Activated T-cell treated with anti-CD3 and anti-CD28 coated beads for 1 hour (primary cell): Measurements from ENCODE around the gene AGBL3.

Experiments used
- DNase-seq: peaks from one replicate; pipeline ENCODE4 v3.0.0-alpha.2; 2020; ENCODE audit warnings: low read depth

AGBL3 gene

DNA sequence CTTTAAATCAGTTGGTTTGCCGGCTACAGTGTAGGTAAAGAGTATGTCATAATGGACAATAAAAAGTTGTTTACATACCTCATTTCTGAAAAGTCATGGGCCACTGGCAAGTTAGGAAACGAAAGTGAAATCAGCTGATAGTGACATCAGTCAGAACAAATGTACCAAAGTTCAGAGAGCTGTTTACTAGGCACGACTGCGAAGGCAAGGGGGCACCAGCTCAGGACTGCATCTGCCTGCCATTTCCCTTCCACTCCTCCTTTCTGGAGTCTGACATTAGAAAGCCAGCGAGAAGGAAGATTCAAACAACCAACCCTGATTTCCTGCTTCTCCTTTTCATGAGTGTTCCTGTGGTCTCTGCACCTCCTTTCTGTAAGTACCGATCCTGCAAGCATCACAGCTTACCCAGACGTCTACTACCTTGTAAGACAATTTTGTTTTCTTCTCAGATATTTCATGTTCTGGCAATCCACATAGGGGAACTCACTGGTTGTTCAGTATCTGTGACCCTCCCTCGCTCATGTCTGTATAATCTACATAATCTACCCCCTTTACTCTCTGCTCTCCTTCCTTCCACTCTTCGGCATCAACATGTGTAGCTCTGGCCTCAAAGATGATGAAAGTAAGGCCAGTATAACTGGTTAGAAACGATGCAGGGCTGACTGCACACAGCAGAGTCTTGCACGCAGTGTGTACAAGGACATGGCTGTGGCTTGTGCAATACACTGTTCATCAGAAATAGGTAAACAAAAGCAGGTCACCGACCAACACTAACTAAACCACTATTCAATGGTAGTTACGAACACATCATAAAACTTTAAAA is 161.8 kb downstream of the AGBL3 start, which contains the start of gene TMEM140:
Gene TMEM140 (plus strand): TSS at position 174 of the 823 bp plus-strand sequence. CDS start 16,370 bp downstream, outside the sequence.
- no peak for DNase-seq

DNA sequence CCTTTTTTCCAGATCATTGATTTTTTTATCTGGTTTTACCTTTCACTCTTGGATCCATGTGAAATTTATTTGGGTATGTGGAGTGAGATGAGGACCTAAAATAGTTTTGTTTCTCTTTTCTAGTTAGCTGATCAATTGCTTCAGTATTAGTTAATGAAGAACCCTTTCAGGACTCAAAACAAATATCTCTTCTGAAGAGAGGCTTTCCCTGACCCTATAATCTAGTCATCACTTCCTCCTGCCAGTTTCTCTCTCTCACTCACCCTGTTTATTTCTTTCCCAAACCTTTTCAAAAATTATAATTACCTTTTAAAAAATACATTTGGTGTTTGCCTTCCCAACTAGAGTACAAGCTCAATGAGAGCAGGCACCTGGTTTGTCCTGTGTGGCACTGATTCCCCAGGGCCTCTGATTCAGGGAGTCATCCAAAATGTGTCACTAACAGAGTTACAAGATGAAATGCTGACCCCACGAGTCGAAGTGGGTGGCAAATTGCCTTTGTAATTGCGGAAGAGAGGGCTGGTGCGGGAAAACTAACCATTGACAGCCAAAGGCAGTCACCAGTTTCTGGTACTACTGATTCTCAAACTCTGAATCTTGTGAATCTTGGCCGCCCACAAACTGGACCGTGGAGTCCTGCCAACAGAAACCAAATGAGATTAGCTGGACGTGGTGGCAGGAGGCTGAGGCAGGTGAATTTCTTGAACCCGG is 163.9 kb downstream of the AGBL3 start:
- no peak for DNase-seq

DNA sequence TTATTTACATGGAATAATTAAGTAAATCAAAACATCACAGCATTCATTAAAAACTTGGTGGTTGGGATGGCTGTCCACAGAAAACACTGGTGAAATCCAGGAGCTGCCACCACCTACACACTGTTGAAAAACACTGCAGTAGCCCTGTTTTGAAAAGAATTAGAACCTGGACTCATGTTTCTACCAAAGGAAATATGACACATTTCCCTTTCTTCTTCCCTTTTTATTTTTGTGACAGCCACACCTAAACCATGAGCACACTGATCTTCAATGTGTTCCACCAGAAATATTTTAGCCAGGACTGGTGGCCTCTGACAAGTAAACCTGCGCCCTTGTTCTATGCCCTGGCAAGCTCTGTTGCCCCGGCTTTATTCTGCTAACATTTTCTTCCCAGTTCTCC is 164.8 kb downstream of the AGBL3 start:
- no peak for DNase-seq

DNA sequence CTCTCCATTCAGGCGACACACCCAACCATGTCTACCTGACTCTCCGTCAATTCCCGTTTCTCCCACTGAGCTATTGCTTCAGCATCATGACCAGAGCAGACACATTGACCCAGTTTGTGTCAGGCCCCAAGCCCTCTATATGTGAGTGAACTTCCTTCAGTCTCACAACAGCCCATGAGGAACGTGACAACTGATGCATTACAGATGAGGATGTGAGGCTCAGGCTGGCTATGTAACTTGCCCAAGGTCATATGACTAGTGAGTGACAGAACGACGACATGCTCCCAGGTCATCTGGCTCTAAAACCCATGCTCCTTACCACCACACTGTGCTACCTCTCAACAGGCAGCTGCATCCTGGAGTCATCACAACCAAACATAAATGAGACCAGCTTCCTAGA is 165.2 kb downstream of the AGBL3 start:
- DNase-seq = no peak

DNA sequence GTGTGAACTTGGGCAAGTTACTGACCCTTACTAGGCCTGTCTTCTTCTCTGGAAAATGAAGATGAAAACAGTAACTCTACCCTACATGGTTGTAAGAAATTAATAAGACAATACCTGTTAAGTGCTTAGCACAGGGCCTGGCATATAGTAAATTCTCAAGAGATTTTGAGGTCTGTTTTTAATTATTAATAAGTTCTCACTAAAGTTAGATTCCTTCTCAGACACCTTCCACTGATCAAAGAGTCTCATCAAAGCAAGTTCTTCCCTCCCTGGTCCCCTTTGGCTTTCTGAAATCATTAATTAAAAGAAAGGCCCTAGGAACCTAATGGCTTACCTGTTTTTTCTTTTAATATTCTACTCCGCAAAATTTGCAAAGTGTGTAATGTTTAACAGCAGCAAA is 166.1 kb downstream of the AGBL3 start:
- no peak for DNase-seq

DNA sequence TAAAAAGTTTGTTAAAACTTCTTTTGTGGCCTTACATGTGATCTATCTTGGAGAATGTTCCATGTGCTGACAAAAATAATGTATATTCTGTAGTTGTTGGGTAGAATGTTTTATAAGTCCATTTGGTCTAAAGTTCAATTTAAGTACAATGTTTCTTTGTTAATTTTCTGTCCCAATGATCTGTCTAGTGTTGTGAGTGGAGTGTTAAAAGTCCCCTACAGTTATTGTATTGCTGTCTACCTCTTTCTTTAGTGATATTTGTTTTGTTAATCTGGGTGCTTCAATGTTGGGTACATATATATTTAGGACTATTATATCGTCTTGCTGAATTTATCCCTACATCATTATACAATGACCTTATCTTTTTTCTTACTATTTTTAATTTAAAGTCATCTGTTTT is 168.4 kb downstream of the AGBL3 start:
- no peak for DNase-seq

DNA sequence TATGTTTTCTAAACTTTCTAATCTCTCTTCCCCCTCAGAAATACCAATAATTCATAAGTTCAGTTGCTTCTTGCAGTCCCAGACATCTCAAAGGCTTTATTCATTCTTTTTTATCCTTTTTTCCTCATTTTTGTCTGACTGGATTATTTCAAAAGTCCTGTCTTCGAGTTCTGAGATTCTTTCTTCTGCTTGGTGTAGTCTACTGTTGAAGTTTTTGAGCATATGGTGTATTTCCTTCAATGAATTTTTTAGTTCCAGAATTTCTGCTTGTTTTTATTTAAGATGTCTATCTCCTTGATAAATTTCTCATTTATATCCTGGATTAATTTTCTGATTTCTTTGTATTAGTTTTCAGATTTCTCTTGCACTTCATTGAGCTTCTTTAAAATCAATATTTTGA is 170.0 kb downstream of the AGBL3 start:
- DNase-seq = no peak

DNA sequence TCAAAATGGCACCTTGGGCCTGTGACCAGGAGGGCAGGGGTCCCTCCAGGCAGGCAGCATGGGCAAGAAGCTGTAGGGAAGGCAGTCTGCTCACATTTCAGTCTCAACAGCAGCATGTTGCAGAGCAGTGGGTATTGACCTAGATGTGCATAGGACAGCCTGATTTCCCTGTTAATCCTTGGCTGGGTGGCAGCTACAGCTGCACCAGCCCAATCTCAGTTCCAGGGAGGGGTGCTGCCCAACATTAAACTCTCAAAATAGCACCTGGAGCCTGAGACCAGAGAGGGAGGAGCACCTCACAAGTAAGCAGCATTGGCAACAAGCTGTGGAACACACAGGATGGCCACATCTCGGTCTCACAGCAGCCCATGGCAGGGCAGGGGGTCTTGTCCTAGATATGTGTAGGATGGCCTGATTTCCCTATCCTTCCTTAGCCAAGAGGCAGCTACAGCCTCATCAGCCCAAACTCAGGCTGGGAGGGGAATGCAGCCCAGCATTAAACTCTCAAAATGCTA is 171.9 kb downstream of the AGBL3 start:
- no peak for DNase-seq

DNA sequence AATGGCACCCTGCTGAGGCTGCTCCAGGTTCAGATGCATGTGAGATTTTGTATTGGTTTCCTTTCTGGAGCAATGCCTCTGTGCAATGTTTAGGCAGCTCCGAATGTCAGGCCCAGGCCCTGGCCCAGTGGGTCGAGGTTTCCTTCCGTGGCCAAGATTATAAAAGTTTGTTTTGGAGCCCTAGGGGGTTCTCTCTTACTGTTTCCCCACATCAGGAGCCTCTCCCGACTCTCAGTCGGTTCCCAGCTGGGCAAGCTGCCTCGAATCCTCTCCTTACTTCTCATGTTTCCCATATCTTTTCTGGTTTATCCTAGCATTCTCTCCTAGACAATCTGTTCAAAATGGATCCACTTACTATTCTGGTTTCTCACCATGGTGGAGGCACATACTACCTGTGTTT is 172.6 kb downstream of the AGBL3 start:
- no peak for DNase-seq

DNA sequence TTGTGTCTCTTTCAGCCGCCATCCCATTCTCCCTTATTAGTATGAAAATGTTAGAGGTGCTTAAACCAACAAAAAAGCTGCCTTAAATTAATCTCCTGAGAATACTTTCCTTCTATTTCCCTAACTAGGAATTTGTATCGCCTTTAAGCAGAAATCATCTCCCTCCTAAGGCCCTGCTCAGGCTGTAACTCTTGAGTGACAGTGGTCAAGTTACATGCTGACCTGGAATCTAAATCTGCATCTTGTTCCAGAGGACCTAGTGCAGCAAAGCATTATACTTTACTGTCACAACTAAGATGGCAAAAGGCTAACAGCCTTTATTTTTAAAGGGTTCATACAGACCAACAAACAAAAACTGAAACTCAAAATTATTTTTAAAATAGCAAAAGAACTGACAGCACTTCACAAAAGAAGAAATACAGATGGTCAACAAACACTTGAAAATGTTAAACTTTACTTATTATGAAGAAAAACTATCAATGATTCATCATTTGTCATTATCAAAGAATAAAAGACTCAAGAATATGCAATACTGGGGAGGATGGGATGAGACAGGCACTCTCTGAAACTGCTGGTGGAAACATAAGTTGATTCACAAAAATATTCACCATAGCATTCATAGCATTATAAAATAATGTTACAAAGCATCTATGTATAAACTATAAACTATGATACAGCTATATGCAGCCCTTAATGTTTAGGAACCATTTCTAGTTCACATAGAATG is 173.2 kb downstream of the AGBL3 start:
- DNase-seq = no peak

DNA sequence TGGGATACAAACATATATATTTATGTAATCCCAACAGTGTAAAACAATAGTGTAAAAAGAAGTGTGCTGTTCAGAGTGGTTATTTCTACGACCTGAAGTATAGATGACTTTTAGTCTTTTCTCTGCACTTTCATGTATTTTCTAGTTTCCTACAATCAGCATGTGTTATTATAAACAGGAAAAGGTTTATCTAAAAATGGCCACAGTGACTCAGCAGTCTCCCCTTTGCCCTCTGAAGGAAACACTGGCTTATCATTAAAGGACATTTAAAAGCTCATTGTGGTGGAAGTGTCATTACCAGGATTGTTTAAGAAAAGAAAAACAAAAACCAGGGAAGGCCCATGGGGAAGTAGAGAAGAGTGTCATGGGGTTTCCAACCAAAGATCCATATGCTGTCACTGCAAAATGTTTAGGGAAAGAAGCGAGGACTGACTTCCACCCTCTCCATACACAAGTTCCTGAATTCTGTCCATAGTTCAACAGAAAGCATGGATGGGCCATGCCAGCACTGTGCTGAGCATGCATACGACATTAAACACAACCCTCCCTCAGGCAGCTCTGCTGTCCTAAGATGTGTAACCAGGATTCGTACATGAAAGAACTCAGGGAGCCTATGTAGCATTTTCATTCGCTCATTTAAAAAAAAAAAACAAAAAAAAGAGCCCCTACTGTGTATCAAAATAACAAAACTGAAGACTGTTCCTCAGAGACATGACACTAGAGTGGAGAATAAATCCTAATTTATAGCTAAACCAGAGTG is 174.0 kb downstream of the AGBL3 start:
- DNase-seq = no peak

DNA sequence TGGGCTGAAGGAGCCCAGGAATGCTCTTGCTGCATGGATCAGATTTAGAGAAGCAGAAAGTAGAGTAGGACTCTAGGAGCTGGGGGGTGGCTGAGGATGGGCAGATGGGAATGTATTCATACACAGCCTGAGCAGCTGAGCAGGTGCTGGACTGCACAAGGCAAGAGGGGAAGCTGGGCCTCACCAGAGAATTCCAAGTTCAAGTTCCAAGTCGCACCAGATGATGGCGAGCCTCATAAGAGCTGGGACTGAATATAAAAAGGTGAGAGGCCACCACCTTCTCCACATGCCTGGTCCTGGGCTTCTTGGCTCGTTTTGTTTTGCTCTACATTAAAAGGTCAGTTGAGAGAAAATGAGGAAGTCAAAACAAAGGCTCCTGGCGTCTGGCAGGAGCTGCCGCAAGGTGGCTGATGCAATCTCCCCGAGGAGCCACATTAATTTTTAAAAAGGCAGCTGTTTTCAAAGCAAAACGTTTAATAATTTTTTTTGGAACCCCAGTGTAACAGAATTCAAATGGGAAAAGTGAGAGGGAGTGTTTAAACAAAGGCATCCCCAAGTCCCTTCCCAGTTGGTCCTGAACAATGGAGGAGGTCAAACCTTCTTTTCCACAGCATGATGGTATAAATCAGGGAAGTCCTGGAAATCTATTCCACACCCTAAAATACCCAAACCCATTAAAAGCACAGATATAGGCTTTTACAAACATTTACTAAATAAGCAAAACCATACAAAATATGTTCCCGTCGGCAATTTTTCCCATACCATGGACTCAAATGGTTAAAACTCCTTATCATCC is 174.7 kb downstream of the AGBL3 start:
- no peak for DNase-seq

DNA sequence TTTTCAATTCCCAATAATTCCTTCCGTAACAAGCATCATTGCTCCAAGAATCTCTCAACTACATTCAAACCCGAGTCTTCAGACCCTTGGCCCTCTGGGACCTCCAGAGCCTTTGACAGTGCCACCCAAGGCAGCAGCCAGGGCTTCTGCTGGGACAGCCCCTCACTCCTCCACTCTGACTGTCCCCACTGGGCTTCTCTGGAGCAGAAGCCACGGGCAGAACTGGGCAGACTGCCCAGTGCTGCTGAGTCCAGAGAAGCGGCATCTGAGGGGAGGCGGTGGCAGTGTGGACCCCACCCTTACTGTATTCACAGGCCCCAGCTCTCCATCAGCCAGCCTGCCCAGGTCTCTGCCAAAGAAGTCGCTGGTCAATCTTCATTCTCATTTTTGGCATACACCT is 175.4 kb downstream of the AGBL3 start:
- no peak for DNase-seq

DNA sequence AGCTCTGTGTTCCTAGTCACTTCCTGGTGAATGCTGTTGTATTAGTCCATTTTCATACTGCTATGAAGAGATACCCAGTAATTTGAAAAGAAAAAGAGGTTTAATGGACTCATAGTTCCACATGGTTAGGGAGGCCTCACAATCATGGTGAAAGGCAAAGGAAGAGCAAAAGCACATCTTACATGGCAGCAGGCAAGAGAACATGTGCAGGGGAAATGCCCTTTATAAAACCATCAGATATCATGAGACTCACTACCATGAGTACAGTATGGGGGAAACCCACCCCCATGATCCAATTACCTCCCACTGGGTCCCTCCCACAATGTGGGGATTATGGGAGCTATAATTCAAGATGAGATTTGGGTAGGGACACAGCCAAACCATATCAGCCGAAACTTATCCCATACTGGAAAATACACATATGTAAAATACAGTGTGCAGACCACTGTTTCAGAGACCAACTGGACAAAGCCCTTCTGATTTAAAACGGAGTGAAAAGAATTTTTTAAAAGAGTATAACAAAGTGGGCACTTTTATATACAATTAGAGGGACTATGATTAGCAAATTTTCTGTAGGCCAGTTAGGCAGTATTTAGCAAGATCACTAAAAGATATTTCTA is 176.2 kb downstream of the AGBL3 start:
- DNase-seq = no peak

DNA sequence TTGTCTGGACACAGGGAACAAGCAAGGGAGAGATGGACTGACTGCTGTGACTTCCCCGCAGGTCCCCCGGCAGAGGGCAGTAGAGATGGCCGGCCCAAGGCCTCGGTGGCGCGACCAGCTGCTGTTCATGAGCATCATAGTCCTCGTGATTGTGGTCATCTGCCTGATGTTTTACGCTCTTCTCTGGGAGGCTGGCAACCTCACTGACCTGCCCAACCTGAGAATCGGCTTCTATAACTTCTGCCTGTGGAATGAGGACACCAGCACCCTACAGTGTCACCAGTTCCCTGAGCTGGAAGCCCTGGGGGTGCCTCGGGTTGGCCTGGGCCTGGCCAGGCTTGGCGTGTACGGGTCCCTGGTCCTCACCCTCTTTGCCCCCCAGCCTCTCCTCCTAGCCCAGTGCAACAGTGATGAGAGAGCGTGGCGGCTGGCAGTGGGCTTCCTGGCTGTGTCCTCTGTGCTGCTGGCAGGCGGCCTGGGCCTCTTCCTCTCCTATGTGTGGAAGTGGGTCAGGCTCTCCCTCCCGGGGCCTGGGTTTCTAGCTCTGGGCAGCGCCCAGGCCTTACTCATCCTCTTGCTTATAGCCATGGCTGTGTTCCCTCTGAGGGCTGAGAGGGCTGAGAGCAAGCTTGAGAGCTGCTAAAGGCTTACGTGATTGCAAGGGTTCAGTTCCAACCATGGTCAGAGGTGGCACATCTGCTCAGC is 178.2 kb downstream of the AGBL3 start:
- DNase-seq = no peak

DNA sequence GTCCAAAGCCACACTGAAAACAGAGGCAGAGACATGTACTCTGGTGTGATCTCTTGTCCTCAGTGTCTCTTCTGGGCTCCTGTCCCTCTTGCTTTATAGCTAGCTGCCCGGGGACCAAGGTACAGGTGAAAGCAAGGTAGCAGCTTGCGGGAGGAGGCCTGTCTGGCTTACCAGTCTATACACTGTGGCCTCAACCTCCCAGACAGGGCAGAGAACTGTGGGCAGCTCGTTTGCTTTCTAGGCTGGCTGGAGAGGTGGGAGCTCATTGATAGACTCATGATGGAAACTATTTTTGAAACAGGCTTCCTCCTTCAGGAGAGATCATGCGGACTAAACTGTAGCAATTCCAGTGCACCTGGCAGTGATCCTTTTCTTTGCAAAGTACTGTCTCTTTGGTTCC is 179.6 kb downstream of the AGBL3 start:
- no peak for DNase-seq

DNA sequence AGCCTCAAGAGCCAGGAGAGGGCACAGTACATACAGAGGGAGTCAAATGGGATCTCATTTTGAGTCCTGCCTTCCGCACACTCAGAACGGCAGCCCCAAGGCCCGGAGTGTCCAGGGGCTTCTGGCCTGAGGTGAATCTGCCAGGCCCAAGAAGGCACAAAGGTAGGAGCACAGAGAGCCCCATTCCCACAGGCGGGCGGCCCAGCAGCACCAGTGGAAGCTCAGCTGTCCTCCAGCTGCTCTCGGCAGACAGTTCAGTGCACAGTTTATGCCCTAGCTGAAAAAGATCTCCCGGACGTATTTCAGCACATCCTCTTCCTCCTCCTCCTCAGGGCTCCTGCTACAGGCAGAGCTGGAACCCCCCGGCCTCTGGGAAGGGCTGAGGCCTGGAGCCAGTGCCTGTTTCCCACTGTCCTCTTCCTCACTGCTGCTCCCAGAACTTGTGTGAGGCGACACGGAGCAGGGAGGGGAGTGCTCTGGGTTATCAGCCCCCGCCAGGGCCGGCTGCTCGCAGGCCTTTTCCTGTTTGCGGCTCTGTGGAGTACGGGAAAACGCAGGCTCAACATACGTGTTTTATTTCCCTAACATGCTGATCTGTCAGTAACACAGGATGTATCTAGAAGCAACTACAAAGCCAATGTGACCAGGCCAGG is 180.2 kb downstream of the AGBL3 start:
- DNase-seq = no peak

DNA sequence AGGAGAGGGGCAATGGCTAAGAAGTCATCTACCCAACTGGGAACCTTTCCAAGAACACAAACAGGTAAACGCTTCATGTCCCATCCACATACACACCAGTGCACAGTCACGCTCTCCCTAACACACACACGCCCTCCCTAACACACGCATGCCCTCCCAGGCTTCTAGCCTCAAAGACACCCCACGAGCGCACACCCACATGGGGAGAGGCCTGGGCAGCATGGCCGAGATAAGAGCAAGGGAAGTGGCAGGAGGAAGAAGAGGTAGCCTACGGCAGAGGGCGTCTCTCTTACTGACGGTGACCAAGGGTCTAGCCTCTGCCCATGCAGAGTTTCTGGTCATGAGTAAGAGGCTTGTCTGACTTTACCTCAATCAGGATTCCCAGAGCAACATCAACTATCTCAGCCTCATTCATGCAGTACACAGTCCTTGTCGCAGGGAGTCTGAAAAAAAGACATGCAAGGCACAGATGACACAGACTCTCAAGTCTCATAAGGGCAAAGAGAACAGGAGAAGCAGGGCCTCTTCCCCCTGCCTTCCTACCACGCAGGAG is 181.1 kb downstream of the AGBL3 start:
- DNase-seq = no peak

DNA sequence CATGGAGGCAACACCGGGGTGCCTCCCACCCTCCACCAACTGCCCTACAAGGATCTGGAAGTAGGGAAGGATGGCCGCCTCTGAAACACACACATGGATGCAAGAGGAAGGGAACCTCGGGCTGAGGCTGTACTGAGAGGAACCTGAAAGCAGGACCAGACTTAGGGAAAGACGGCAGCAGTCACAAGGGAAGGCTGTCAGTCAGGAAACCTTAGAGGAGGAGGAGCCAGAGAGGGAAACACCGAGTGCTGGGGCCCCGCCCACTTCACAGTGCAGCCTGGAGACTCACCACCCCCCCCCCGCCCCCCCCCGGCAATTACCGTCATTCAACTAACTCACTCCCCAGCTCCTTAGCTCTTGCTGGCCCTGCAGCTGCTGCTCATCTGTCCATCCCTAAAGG is 181.7 kb downstream of the AGBL3 start:
- no peak for DNase-seq
